HepG2 (cell line): Measurements from ENCODE around the gene KIF26B. TPM values are rescaled to one million over a fixed set of nuclear protein-coding genes. Genes with fewer than 3 reads are reported as not detected.

Experiments
- ATAC-seq: fragments of 200-7000 bp; cut with Tn5 transposase; 3 replicates; pipeline ENCODE4 v1.9.1; 2020; ENCODE audit warnings: mild to moderate bottlenecking, moderate library complexity
- BruUV-seq: library from RNA; stranded (reverse); fragments of 400-500 nt; replicated peaks from 2 replicates; lab custom pipeline; 2021; lab: Mats Ljungman, UMichigan
- CTCF ChIA-PET: fragments of 300-600 bp; formaldehyde crosslinking; extraction: SDS; loops from one replicate; lab custom pipeline; 2021; ENCODE audit warnings: low total read pairs, inconsistent platforms, low intra/inter-chr PET ratio; lab: Yijun Ruan, JAX
- POLR2A ChIA-PET: fragments of 350-600 bp; sonication (Branson Sonifier 250); formaldehyde crosslinking; loops from one replicate; lab custom pipeline; 2020; ENCODE audit warnings: antibody characterized with exemption, inconsistent platforms; lab: Yijun Ruan, JAX
- DNase-seq: peaks from one replicate; pipeline ENCODE4 v3.0.0-alpha.2; 2015; ENCODE audit warnings: low spot score
- FAIRE-seq: peaks from 3 replicates; lab custom pipeline; 2011; peaks lifted over from hg19 to GRCh38; lab: Jason Lieb, UNC
- H2AFZ ChIP-seq: one replicate; pipeline ENCODE4 v1.6.1; 2011; ENCODE audit warnings: low read length, inconsistent platforms
- H3K27ac ChIP-seq: fragments of 300-600 bp; 3 replicates; pipeline ENCODE4 v1.8.0; 2011; ENCODE audit warnings: mixed run types, mild to moderate bottlenecking, mixed read lengths, low read length, inconsistent platforms; ENCODE audit not compliant: insufficient read depth; ENCODE audit errors: extremely low read length
- H3K27me3 ChIP-seq, 2 experiments: fragments of 200-600 bp in 1 of 2; 2 replicates in 1 of 2; 3 replicates in 1 of 2; pipeline versions ENCODE4 v1.6.0 to v1.8.0; 2011; ENCODE audit warnings: low read length in 2 of 2, mild to moderate bottlenecking in 2 of 2, moderate library complexity in 2 of 2, inconsistent platforms in 1 of 2; ENCODE audit not compliant: insufficient read depth in 2 of 2, control insufficient read depth in 1 of 2
- H3K36me3 ChIP-seq, 2 experiments: fragments of 200-600 bp in 1 of 2; replicated peaks in 1 of 2; 2 replicates in 1 of 2; 3 replicates in 1 of 2; pipeline versions ENCODE4 v1.5.1 to v1.8.0; 2011; ENCODE audit warnings: low read length in 2 of 2, inconsistent platforms in 1 of 2; ENCODE audit not compliant: insufficient read depth in 2 of 2, control insufficient read depth in 1 of 2
- H3K4me1 ChIP-seq: 2 replicates; pipeline ENCODE4 v1.5.1; 2012; ENCODE audit warnings: low read length, inconsistent platforms; ENCODE audit not compliant: insufficient read depth
- H3K4me2 ChIP-seq: 2 replicates; pipeline ENCODE4 v1.6.0; 2011; ENCODE audit warnings: low read depth, low read length, inconsistent platforms
- H3K4me3 ChIP-seq, 3 experiments: fragments of 200-600 bp in 1 of 3; sonication (generic), shearing (Covaris generic) in 1 of 3; replicated peaks in 1 of 3; 2 replicates each; pipeline ENCODE4 v1.5.1; 2011 to 2016; ENCODE audit warnings: low read length in 3 of 3, inconsistent platforms in 2 of 3, low read depth in 2 of 3, mild to moderate bottlenecking in 2 of 3, control low read depth in 1 of 3, mixed read lengths in 1 of 3; ENCODE audit not compliant: insufficient read depth in 1 of 3
- H3K79me2 ChIP-seq: one replicate; pipeline ENCODE4 v1.6.1; 2011; ENCODE audit warnings: low read length, inconsistent platforms; ENCODE audit not compliant: insufficient read depth
- H3K9ac ChIP-seq: 2 replicates; pipeline ENCODE4 v1.6.0; 2011; ENCODE audit warnings: mild to moderate bottlenecking, low read depth, low read length, inconsistent platforms; ENCODE audit not compliant: insufficient read depth
- H3K9me3 ChIP-seq: 2 replicates; pipeline ENCODE4 v1.5.1; 2012; ENCODE audit warnings: mild to moderate bottlenecking, low read length
- H4K20me1 ChIP-seq: 2 replicates; pipeline ENCODE4 v1.6.0; 2011; ENCODE audit warnings: inconsistent platforms, mild to moderate bottlenecking, low read length, moderate library complexity; ENCODE audit not compliant: insufficient read depth
- CCDC6 ChIP-seq: sonication (generic); formaldehyde crosslinking; IDR thresholded peaks from 2 replicates; pipeline ENCODE4 v1.8.1; 2022; ENCODE audit warnings: mild to moderate bottlenecking, missing genetic modification reagents, moderate library complexity
- ESRRA ChIP-seq: sonication (generic); formaldehyde crosslinking; IDR thresholded peaks from 2 replicates; pipeline ENCODE4 v1.5.1; 2020; ENCODE audit warnings: mild to moderate bottlenecking, low read depth, missing genetic modification reagents
- FOXK2 ChIP-seq: fragments of 450-650 bp; IDR thresholded peaks from 2 replicates; pipeline ENCODE4 v1.6.1; 2016
- KLF9 ChIP-seq: IDR thresholded peaks from 2 replicates; pipeline ENCODE4 v1.6.1; 2016; ENCODE audit warnings: low read depth
- MAFK ChIP-seq, 2 experiments: IDR thresholded peaks in 1 of 2; conservative IDR thresholded peaks in 1 of 2; 2 replicates each; pipeline ENCODE4 v1.6.1; 2011; ENCODE audit warnings: improper control_type of control experiment in 2 of 2, low read length in 2 of 2
- MTA3 ChIP-seq: sonication (generic); formaldehyde crosslinking; IDR thresholded peaks from 2 replicates; pipeline ENCODE4 v1.4.0; 2020; ENCODE audit warnings: missing genetic modification reagents
- MZF1 ChIP-seq: sonication (generic); formaldehyde crosslinking; IDR thresholded peaks from 2 replicates; pipeline ENCODE4 v1.8.1; 2023; ENCODE audit warnings: mild to moderate bottlenecking, missing genetic modification reagents, borderline replicate concordance
- NFE2L2 ChIP-seq: fragments of 150-350 bp; IDR thresholded peaks from 2 replicates; pipeline ENCODE4 v1.6.1; 2014; ENCODE audit warnings: low read length
- NR2C2 ChIP-seq: sonication (generic); formaldehyde crosslinking; IDR thresholded peaks from 2 replicates; pipeline ENCODE4 v1.4.0; 2020; ENCODE audit warnings: missing genetic modification reagents, mild to moderate bottlenecking, moderate library complexity, borderline replicate concordance
- RARA ChIP-seq: IDR thresholded peaks from 2 replicates; pipeline ENCODE4 v1.6.1; 2016; ENCODE audit warnings: missing genetic modification reagents, missing compliant biosample characterization
- RARG ChIP-seq: sonication (generic); formaldehyde crosslinking; IDR thresholded peaks from 2 replicates; pipeline ENCODE4 v1.4.0; 2020; ENCODE audit warnings: low read depth, mild to moderate bottlenecking, missing genetic modification reagents
- SCMH1 ChIP-seq: sonication (generic); formaldehyde crosslinking; IDR thresholded peaks from 2 replicates; pipeline ENCODE4 v1.9.0; 2021; ENCODE audit warnings: missing genetic modification reagents, mild to moderate bottlenecking, borderline replicate concordance
- STAT5B ChIP-seq: sonication (generic); formaldehyde crosslinking; IDR thresholded peaks from 2 replicates; pipeline ENCODE4 v1.4.0; 2020; ENCODE audit warnings: missing genetic modification reagents
- TCF7L2 ChIP-seq: IDR thresholded peaks from 2 replicates; pipeline ENCODE4 v1.6.1; 2011; ENCODE audit warnings: mild to moderate bottlenecking, low read depth, low read length, moderate library complexity
- YY1 ChIP-seq: IDR thresholded peaks from 2 replicates; pipeline ENCODE4 v1.6.1; 2011; ENCODE audit warnings: low read length, low read depth, moderate library complexity, mild to moderate bottlenecking; ENCODE audit not compliant: insufficient read depth, insufficient replicate concordance
- ZNF296 ChIP-seq: sonication (generic); formaldehyde crosslinking; conservative IDR thresholded peaks from 2 replicates; pipeline ENCODE4 v1.5.0; 2020; ENCODE audit warnings: mild to moderate bottlenecking, missing genetic modification reagents
- ZNF562 ChIP-seq: sonication (generic); formaldehyde crosslinking; IDR thresholded peaks from 2 replicates; pipeline ENCODE4 v1.8.0; 2022; ENCODE audit warnings: missing genetic modification reagents, borderline replicate concordance
- ZNF629 ChIP-seq: sonication (generic); formaldehyde crosslinking; conservative IDR thresholded peaks from 2 replicates; pipeline ENCODE4 v1.5.0; 2020; ENCODE audit warnings: missing genetic modification reagents
- ZNF644 ChIP-seq: IDR thresholded peaks from 2 replicates; pipeline ENCODE4 v1.6.1; 2016; ENCODE audit warnings: low read depth
- ZNF766 ChIP-seq: sonication (generic); formaldehyde crosslinking; IDR thresholded peaks from 2 replicates; pipeline ENCODE4 v1.5.0; 2020; ENCODE audit warnings: missing genetic modification reagents, borderline replicate concordance
- WGBS: methylation state at CpG from one replicate; pipeline ENCODE4 v1.1.6; 2017; ENCODE audit warnings: low lambda C conversion rate; 5-methylcytosine and 5-hydroxymethylcytosine counted together
- in situ Hi-C: cut with HindIII; loops from 2 replicates; pipeline ENCODE4 v1.10.0; 2017; ENCODE audit warnings: low pct_unique_long_range_greater_than_20kb; ENCODE audit not compliant: extremely low pct_ligation_motif_present
- intact Hi-C: fragments of 100-400 bp; cut with micrococcal nuclease; formaldehyde crosslinking; loops from one replicate; pipeline ENCODE4 v1.10.0; 2022; ENCODE audit not compliant: unreplicated experiment
- polyA plus RNA-seq, 8 experiments: library from polyadenylated mRNA; depleted of rRNA in 3 of 8; stranded (reverse) in 7 of 8; unstranded in 1 of 8; fragments of >200 nt; fragmentation: Illumina TruSeq in 4 of 8; extraction: Trizol in 4 of 8; gene quantifications; 2 replicates each; pipeline versions ENCODE4 v1.2.1 to v1.2.3, GENCODE V29; 2011 to 2016; ENCODE audit warnings: low read depth in 4 of 8, missing spikeins in 1 of 8, mixed read lengths in 1 of 8; ENCODE audit not compliant: insufficient read depth in 1 of 8
- total RNA-seq, 5 experiments: library from RNA; depleted of rRNA; stranded (reverse); fragments of >200 nt; fragmentation: Illumina TruSeq; extraction: Trizol; gene quantifications; 2 replicates each; pipeline ENCODE4 v1.2.3, GENCODE V29; 2016; ENCODE audit warnings: low read depth in 1 of 5
- TF ChIP-seq, protein P1 (sequence below): sonication (generic); formaldehyde crosslinking; IDR thresholded peaks from 2 replicates; pipeline ENCODE4 v1.4.0; 2020; ENCODE audit warnings: mild to moderate bottlenecking, missing genetic modification reagents
- TF ChIP-seq, protein P2 (sequence below): sonication (generic); formaldehyde crosslinking; IDR thresholded peaks from 2 replicates; pipeline ENCODE4 v1.5.0; 2020; ENCODE audit warnings: missing genetic modification reagents

Gene KIF26B
- total and polyA plus RNA-seq, 2 of the 13 experiments (the other 11 are each of a cell fraction or from before 2014, with no cell fraction given), result 0.08 to 0.09 TPM

DNA sequence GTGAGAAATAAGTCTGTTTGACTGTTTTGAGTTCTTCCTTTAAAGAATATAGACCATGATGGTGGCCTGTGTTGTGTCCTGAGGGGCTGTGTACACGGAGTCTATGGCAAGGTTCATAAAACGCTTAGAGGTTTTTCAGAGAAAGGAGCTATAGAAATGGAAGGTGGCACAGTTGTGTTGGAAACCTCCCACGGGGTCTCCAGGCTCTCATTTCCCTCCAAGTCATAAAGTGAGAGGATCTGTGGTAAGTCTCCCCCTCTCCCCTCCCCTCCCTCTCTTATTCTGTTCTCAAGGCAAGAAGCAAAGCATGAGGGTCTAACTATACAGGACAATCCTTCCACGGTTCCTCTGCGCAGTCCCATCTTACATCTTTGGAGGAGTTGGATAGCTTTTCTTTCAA is 139.2 kb downstream of the KIF26B start:
- intact Hi-C loops (no loop called here), in situ Hi-C loops (no loop called here)
- POLR2A ChIA-PET, result no interaction called here
- ATAC-seq, result no peak
- TF ChIP-seq CCDC6 (CRISPR knock-in tag) (no peak), KLF9 (CRISPR knock-in tag) (no peak), NR2C2 (no peak), ZNF562 (CRISPR knock-in tag) (no peak), STAT5B (no peak), FOXK2 (no peak), SCMH1 (no peak), ZNF296 (CRISPR knock-in tag) (no peak), ESRRA (no peak), YY1 (no peak), ZNF766 (CRISPR knock-in tag) (no peak), MAFK (conservative IDR thresholded peaks at IDR 0.05 in 1 of 2, IDR thresholded peaks at IDR 0.05 in 1 of 2; ENCODE audit: low read length in 2 of 2) (no peak)
- Histone ChIP-seq H2AFZ (no peak overlapping the region), H3K4me2 (no peak overlapping the region), H3K27me3 (peaks cover 0 to 1% of the 10 kb centered on the region in 2 experiments; a peak in 1 of 5 replicates), H3K4me3 (no peak overlapping the region), H4K20me1 (no peaks in the 10 kb centered on the region), H3K4me1 (no peaks in the 10 kb centered on the region), H3K9me3 (no peaks in the 10 kb centered on the region), H3K27ac (no peak overlapping the region), H3K79me2 (no peaks in the 10 kb centered on the region), H3K36me3 (no peaks in the 10 kb centered on the region), H3K9ac (no peak overlapping the region)
- no peak for DNase-seq
- CTCF ChIA-PET, result no interaction called here
- BruUV-seq, result no TSS peak
- no peak for FAIRE-seq
- 56% methylated on average over 5 of the region's 5 CpGs for WGBS

DNA sequence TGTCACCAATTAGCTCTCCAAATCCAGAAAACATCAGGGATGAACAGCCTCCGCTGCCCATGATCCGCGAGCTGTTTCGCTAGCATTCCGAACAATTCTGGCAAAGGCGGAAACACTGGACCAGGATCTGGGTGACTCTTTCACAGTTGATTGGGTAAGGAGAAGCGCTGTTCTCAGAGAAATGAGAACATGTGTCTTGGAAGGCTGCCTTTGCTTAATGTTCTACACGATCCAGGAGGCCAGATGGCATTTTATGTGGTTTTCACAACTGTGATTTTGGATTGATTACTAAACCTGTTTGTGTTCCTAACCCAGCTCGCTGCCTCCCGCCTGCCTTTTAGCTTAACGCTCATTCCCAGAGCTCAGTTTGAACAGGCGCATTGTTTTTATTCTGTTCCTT is 144.0 kb downstream of the KIF26B start:
- H3K9ac ChIP-seq, result no peak overlapping the region
- ATAC-seq, result no peak
- intact Hi-C loops (no loop called here), in situ Hi-C loops (no loop called here)
- H4K20me1 ChIP-seq, result no peaks in the 10 kb centered on the region
- H3K4me2 ChIP-seq, result no peak overlapping the region
- no peaks in the 10 kb centered on the region for H3K36me3 ChIP-seq
- ChIA-PET POLR2A (no interaction called here), CTCF (no interaction called here)
- no peak overlapping the region for H2AFZ ChIP-seq
- no peaks in the 10 kb centered on the region for H3K79me2 ChIP-seq
- WGBS, result 80% methylated on average over 12 of the region's 12 CpGs
- no peak overlapping the region for H3K4me3 ChIP-seq
- H3K27me3 ChIP-seq, result no peaks in the 10 kb centered on the region; a peak in 1 of 5 replicates
- no peaks in the 10 kb centered on the region for H3K9me3 ChIP-seq
- peaks cover 5% of the 10 kb centered on the region; the same call in 1 of the 2 replicates for H3K4me1 ChIP-seq
- FAIRE-seq, result no peak
- no TSS peak for BruUV-seq
- DNase-seq, result no peak
- H3K27ac ChIP-seq, result no peak overlapping the region
- TF ChIP-seq, protein P1, sequence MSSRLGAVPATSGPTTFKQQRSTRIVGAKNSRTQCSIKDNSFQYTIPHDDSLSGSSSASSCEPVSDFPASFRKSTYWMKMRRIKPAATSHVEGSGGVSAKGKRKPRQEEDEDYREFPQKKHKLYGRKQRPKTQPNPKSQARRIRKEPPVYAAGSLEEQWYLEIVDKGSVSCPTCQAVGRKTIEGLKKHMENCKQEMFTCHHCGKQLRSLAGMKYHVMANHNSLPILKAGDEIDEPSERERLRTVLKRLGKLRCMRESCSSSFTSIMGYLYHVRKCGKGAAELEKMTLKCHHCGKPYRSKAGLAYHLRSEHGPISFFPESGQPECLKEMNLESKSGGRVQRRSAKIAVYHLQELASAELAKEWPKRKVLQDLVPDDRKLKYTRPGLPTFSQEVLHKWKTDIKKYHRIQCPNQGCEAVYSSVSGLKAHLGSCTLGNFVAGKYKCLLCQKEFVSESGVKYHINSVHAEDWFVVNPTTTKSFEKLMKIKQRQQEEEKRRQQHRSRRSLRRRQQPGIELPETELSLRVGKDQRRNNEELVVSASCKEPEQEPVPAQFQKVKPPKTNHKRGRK (CRISPR knock-in tag), result no peak
- TF ChIP-seq MTA3 (CRISPR knock-in tag) (no peak), RARG (CRISPR knock-in tag) (no peak), ZNF629 (CRISPR knock-in tag) (no peak), MZF1 (CRISPR knock-in tag) (no peak), TCF7L2 (no peak), NFE2L2 (no peak), RARA (no peak), ZNF644 (CRISPR knock-in tag) (no peak)
- TF ChIP-seq, protein P2, sequence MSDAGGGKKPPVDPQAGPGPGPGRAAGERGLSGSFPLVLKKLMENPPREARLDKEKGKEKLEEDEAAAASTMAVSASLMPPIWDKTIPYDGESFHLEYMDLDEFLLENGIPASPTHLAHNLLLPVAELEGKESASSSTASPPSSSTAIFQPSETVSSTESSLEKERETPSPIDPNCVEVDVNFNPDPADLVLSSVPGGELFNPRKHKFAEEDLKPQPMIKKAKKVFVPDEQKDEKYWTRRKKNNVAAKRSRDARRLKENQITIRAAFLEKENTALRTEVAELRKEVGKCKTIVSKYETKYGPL, result no peak
